Tibial nerve (tissue), 4 donors: ENCODE results near the gene FOXF2. TPM values are rescaled to one million over a fixed set of nuclear protein-coding genes. Genes with fewer than 3 reads are reported as not detected.
A peak's percentile ranks its signal among the peaks of the same experiment; 100 is the strongest.

Experiments used
- DNase-seq, 2 donors: peaks; one replicate each; pipeline ENCODE4 v3.0.0-alpha.2; 2019; ENCODE audit warnings: low spot score in 2 of 2
- H3K27ac ChIP-seq, 4 donors: fragments of 200-600 bp; sonication (generic) in 3 of 4; one replicate each; pipeline ENCODE4 v1.5.1; 2017 to 2019; ENCODE audit warnings: mild to moderate bottlenecking in 1 of 4
- H3K27me3 ChIP-seq, 2 donors: fragments of 200-600 bp; sonication (generic) in 1 of 2; one replicate each; pipeline versions ENCODE4 v1.5.1 to v1.6.0; 2017 to 2019
- H3K36me3 ChIP-seq, 3 donors: fragments of 200-600 bp; sonication (generic); one replicate each; pipeline ENCODE4 v1.5.1; 2018 to 2019
- H3K4me1 ChIP-seq, 4 donors: fragments of 200-600 bp; sonication (generic) in 3 of 4; one replicate each; pipeline ENCODE4 v1.5.1; 2017 to 2019
- H3K4me3 ChIP-seq, 4 donors: fragments of 200-600 bp; sonication (generic) in 3 of 4; one replicate each; pipeline ENCODE4 v1.5.1; 2017 to 2019; ENCODE audit warnings: mild to moderate bottlenecking in 1 of 4, moderate library complexity in 1 of 4
- H3K9me3 ChIP-seq, 4 donors: fragments of 200-600 bp; sonication (generic) in 3 of 4; one replicate each; pipeline ENCODE4 v1.5.1; 2017 to 2019
- CTCF ChIP-seq, 5 experiments: fragments of 200-600 bp in 3 of 5; fragments of 450-650 bp in 2 of 5; sonication (generic) in 3 of 5; IDR thresholded peaks; one replicate each; pipeline ENCODE4 v1.5.1; 2016 to 2019; ENCODE audit warnings: antibody characterized with exemption in 5 of 5, mild to moderate bottlenecking in 3 of 5, moderate library complexity in 2 of 5
- EP300 ChIP-seq, 2 donors: sonication (generic); formaldehyde crosslinking; IDR thresholded peaks; one replicate each; pipeline ENCODE4 v1.6.1; 2017; ENCODE audit warnings: antibody characterized with exemption in 2 of 2, mild to moderate bottlenecking in 1 of 2
- POLR2A ChIP-seq, 2 donors: fragments of 450-650 bp; IDR thresholded peaks; one replicate each; pipeline ENCODE4 v1.6.1; 2017; ENCODE audit warnings: antibody characterized with exemption in 2 of 2, mild to moderate bottlenecking in 2 of 2, moderate library complexity in 2 of 2
- WGBS, 2 donors: methylation state at CpG; one replicate each; pipeline ENCODE4 v1.1.5; 2018; 5-methylcytosine and 5-hydroxymethylcytosine counted together
- total RNA-seq, 4 donors: library from RNA; depleted of rRNA; stranded (reverse); fragments of >200 nt; gene quantifications; one replicate each; pipeline ENCODE4 v1.1.0, GENCODE V29; 2016

FOXF2 gene
- total RNA-seq, 4 donors from 2014 or later, result 0.21 to 2.4 (median 0.71) TPM

GRCh38 chr6:1386038-1386709, 3.2 kb upstream of the FOXF2 start:
- no peak for TF ChIP-seq EP300 (IDR thresholded peaks at IDR 0.05)
- TF ChIP-seq CTCF (IDR thresholded peaks at IDR 0.05), result no peak
- TF ChIP-seq POLR2A (IDR thresholded peaks at IDR 0.05), result no peak
- no peaks in the 10 kb centered on the region for H3K36me3 ChIP-seq
- no peak for DNase-seq
- 70 to 73% methylated on average over 4 of the region's 4 CpGs for WGBS, 2 donors
- peaks cover 0 to 72% (median 22%) of the 10 kb centered on the region in 4 donors for H3K4me1 ChIP-seq
- no peak overlapping the region for H3K27ac ChIP-seq
- peaks cover 0 to 93% of the 10 kb centered on the region in 2 donors for H3K27me3 ChIP-seq
- no peaks in the 10 kb centered on the region for H3K9me3 ChIP-seq
- no peak overlapping the region for H3K4me3 ChIP-seq

GRCh38 chr6:1387538-1387875, 1.9 kb upstream of the FOXF2 start:
- peaks cover 0 to 62% (median 20%) of the 10 kb centered on the region in 4 donors for H3K4me1 ChIP-seq
- H3K9me3 ChIP-seq, result no peaks in the 10 kb centered on the region
- no peak overlapping the region for H3K27ac ChIP-seq
- 39 to 44% methylated on average over 11 of the region's 11 CpGs for WGBS, 2 donors
- TF ChIP-seq EP300 (IDR thresholded peaks at IDR 0.05) (no peak), CTCF (IDR thresholded peaks at IDR 0.05) (no peak), POLR2A (IDR thresholded peaks at IDR 0.05) (no peak)
- H3K27me3 ChIP-seq, result peaks cover 0 to 94% of the 10 kb centered on the region in 2 donors
- no peaks in the 10 kb centered on the region for H3K36me3 ChIP-seq
- H3K4me3 ChIP-seq, result no peak overlapping the region
- DNase-seq, result no peak

GRCh38 chr6:1387876-1388629, 1.3 kb upstream of the FOXF2 start:
- 24 to 27% methylated on average over 18 to 20 of the region's 20 CpGs for WGBS, 2 donors
- Histone ChIP-seq H3K36me3 (no peaks in the 10 kb centered on the region), H3K9me3 (no peaks in the 10 kb centered on the region), H3K27ac (no peak overlapping the region), H3K4me3 (no peak overlapping the region), H3K27me3 (peaks cover 0 to 94% of the 10 kb centered on the region in 2 donors), H3K4me1 (peaks cover 0 to 62% (median 20%) of the 10 kb centered on the region in 4 donors)
- DNase-seq, result no peak
- TF ChIP-seq CTCF (IDR thresholded peaks at IDR 0.05) (no peak), EP300 (IDR thresholded peaks at IDR 0.05) (no peak), POLR2A (IDR thresholded peaks at IDR 0.05) (no peak)

GRCh38 chr6:1388630-1389368, 577 bp upstream of the FOXF2 start:
- H3K36me3 ChIP-seq, result no peaks in the 10 kb centered on the region
- peaks cover 0 to 62% (median 20%) of the 10 kb centered on the region in 4 donors for H3K4me1 ChIP-seq
- no peak for DNase-seq
- H3K9me3 ChIP-seq, result no peaks in the 10 kb centered on the region
- 7 to 9% methylated on average over 36 of the region's 36 CpGs for WGBS, 2 donors
- TF ChIP-seq EP300 (IDR thresholded peaks at IDR 0.05) (no peak), POLR2A (IDR thresholded peaks at IDR 0.05) (no peak), CTCF (IDR thresholded peaks at IDR 0.05) (no peak)
- H3K4me3 ChIP-seq, result peak overlapping the region; percentile 5 to 54 (median 8)
- no peak overlapping the region for H3K27ac ChIP-seq
- H3K27me3 ChIP-seq, result peaks cover 0 to 94% of the 10 kb centered on the region in 2 donors
